HepG2 (cell line): Measurements from ENCODE around the gene MED10. TPM values are rescaled to one million over a fixed set of nuclear protein-coding genes. Genes with fewer than 3 reads are reported as not detected.

Experiments
- ATAC-seq: fragments of 200-7000 bp; cut with Tn5 transposase; 3 replicates; pipeline ENCODE4 v1.9.1; 2020; ENCODE audit warnings: mild to moderate bottlenecking, moderate library complexity
- BruUV-seq: library from RNA; stranded (reverse); fragments of 400-500 nt; replicated peaks from 2 replicates; lab custom pipeline; 2021; lab: Mats Ljungman, UMichigan
- CTCF ChIA-PET: fragments of 300-600 bp; formaldehyde crosslinking; extraction: SDS; loops from one replicate; lab custom pipeline; 2021; ENCODE audit warnings: low total read pairs, inconsistent platforms, low intra/inter-chr PET ratio; lab: Yijun Ruan, JAX
- POLR2A ChIA-PET: fragments of 350-600 bp; sonication (Branson Sonifier 250); formaldehyde crosslinking; loops from one replicate; lab custom pipeline; 2020; ENCODE audit warnings: antibody characterized with exemption, inconsistent platforms; lab: Yijun Ruan, JAX
- DNase-seq: peaks from one replicate; pipeline ENCODE4 v3.0.0-alpha.2; 2015; ENCODE audit warnings: low spot score
- FAIRE-seq: peaks from 3 replicates; lab custom pipeline; 2011; peaks lifted over from hg19 to GRCh38; lab: Jason Lieb, UNC
- H2AFZ ChIP-seq: one replicate; pipeline ENCODE4 v1.6.1; 2011; ENCODE audit warnings: low read length, inconsistent platforms
- H3K27ac ChIP-seq: fragments of 300-600 bp; 3 replicates; pipeline ENCODE4 v1.8.0; 2011; ENCODE audit warnings: mixed run types, mild to moderate bottlenecking, mixed read lengths, low read length, inconsistent platforms; ENCODE audit not compliant: insufficient read depth; ENCODE audit errors: extremely low read length
- H3K27me3 ChIP-seq, 2 experiments: fragments of 200-600 bp in 1 of 2; 2 replicates in 1 of 2; 3 replicates in 1 of 2; pipeline versions ENCODE4 v1.6.0 to v1.8.0; 2011; ENCODE audit warnings: low read length in 2 of 2, mild to moderate bottlenecking in 2 of 2, moderate library complexity in 2 of 2, inconsistent platforms in 1 of 2; ENCODE audit not compliant: insufficient read depth in 2 of 2, control insufficient read depth in 1 of 2
- H3K36me3 ChIP-seq, 2 experiments: fragments of 200-600 bp in 1 of 2; replicated peaks in 1 of 2; 2 replicates in 1 of 2; 3 replicates in 1 of 2; pipeline versions ENCODE4 v1.5.1 to v1.8.0; 2011; ENCODE audit warnings: low read length in 2 of 2, inconsistent platforms in 1 of 2; ENCODE audit not compliant: insufficient read depth in 2 of 2, control insufficient read depth in 1 of 2
- H3K4me1 ChIP-seq: 2 replicates; pipeline ENCODE4 v1.5.1; 2012; ENCODE audit warnings: low read length, inconsistent platforms; ENCODE audit not compliant: insufficient read depth
- H3K4me2 ChIP-seq: 2 replicates; pipeline ENCODE4 v1.6.0; 2011; ENCODE audit warnings: low read depth, low read length, inconsistent platforms
- H3K4me3 ChIP-seq, 3 experiments: fragments of 200-600 bp in 1 of 3; sonication (generic), shearing (Covaris generic) in 1 of 3; replicated peaks in 1 of 3; 2 replicates each; pipeline ENCODE4 v1.5.1; 2011 to 2016; ENCODE audit warnings: low read length in 3 of 3, inconsistent platforms in 2 of 3, low read depth in 2 of 3, mild to moderate bottlenecking in 2 of 3, control low read depth in 1 of 3, mixed read lengths in 1 of 3; ENCODE audit not compliant: insufficient read depth in 1 of 3
- H3K79me2 ChIP-seq: one replicate; pipeline ENCODE4 v1.6.1; 2011; ENCODE audit warnings: low read length, inconsistent platforms; ENCODE audit not compliant: insufficient read depth
- H3K9ac ChIP-seq: 2 replicates; pipeline ENCODE4 v1.6.0; 2011; ENCODE audit warnings: mild to moderate bottlenecking, low read depth, low read length, inconsistent platforms; ENCODE audit not compliant: insufficient read depth
- H3K9me3 ChIP-seq: 2 replicates; pipeline ENCODE4 v1.5.1; 2012; ENCODE audit warnings: mild to moderate bottlenecking, low read length
- H4K20me1 ChIP-seq: 2 replicates; pipeline ENCODE4 v1.6.0; 2011; ENCODE audit warnings: inconsistent platforms, mild to moderate bottlenecking, low read length, moderate library complexity; ENCODE audit not compliant: insufficient read depth
- NFIB ChIP-seq: sonication (generic); formaldehyde crosslinking; IDR thresholded peaks from 2 replicates; pipeline ENCODE4 v1.9.0; 2021; ENCODE audit warnings: missing genetic modification reagents, mild to moderate bottlenecking, borderline replicate concordance
- PAWR ChIP-seq: sonication (generic); formaldehyde crosslinking; IDR thresholded peaks from 2 replicates; pipeline ENCODE4 v1.4.0; 2020; ENCODE audit warnings: missing genetic modification reagents, mild to moderate bottlenecking, borderline replicate concordance
- PCBP2 ChIP-seq: fragments of 200-400 bp; formaldehyde crosslinking; optimal IDR thresholded peaks from 2 replicates; pipeline ENCODE3; 2018; ENCODE audit warnings: low read length, low read depth; ENCODE audit not compliant: poor library complexity, severe bottlenecking
- TOE1 ChIP-seq: sonication (generic); formaldehyde crosslinking; IDR thresholded peaks from 2 replicates; pipeline ENCODE4 v1.4.0; 2020; ENCODE audit warnings: mild to moderate bottlenecking, missing genetic modification reagents
- ZNF513 ChIP-seq: sonication (generic); formaldehyde crosslinking; conservative IDR thresholded peaks from 2 replicates; pipeline ENCODE4 v1.5.0; 2020; ENCODE audit warnings: missing genetic modification reagents
- ZNF766 ChIP-seq: sonication (generic); formaldehyde crosslinking; IDR thresholded peaks from 2 replicates; pipeline ENCODE4 v1.5.0; 2020; ENCODE audit warnings: missing genetic modification reagents, borderline replicate concordance
- ZNF777 ChIP-seq: sonication (generic); formaldehyde crosslinking; IDR thresholded peaks from 2 replicates; pipeline ENCODE4 v1.4.0; 2020; ENCODE audit warnings: missing genetic modification reagents
- WGBS: methylation state at CpG from one replicate; pipeline ENCODE4 v1.1.6; 2017; ENCODE audit warnings: low lambda C conversion rate; 5-methylcytosine and 5-hydroxymethylcytosine counted together
- in situ Hi-C: cut with HindIII; loops from 2 replicates; pipeline ENCODE4 v1.10.0; 2017; ENCODE audit warnings: low pct_unique_long_range_greater_than_20kb; ENCODE audit not compliant: extremely low pct_ligation_motif_present
- intact Hi-C: fragments of 100-400 bp; cut with micrococcal nuclease; formaldehyde crosslinking; loops from one replicate; pipeline ENCODE4 v1.10.0; 2022; ENCODE audit not compliant: unreplicated experiment
- polyA plus RNA-seq, 8 experiments: library from polyadenylated mRNA; depleted of rRNA in 3 of 8; stranded (reverse) in 7 of 8; unstranded in 1 of 8; fragments of >200 nt; fragmentation: Illumina TruSeq in 4 of 8; extraction: Trizol in 4 of 8; gene quantifications; 2 replicates each; pipeline versions ENCODE4 v1.2.1 to v1.2.3, GENCODE V29; 2011 to 2016; ENCODE audit warnings: low read depth in 4 of 8, missing spikeins in 1 of 8, mixed read lengths in 1 of 8; ENCODE audit not compliant: insufficient read depth in 1 of 8
- total RNA-seq, 5 experiments: library from RNA; depleted of rRNA; stranded (reverse); fragments of >200 nt; fragmentation: Illumina TruSeq; extraction: Trizol; gene quantifications; 2 replicates each; pipeline ENCODE4 v1.2.3, GENCODE V29; 2016; ENCODE audit warnings: low read depth in 1 of 5

MED10 gene
- total and polyA plus RNA-seq, 2 of the 13 experiments (the other 11 are each of a cell fraction or from before 2014, with no cell fraction given): 11.2 to 23.7 TPM

GRCh38 chr5:6373081-6373846, 5.1 kb downstream of the MED10 start:
- Histone ChIP-seq H4K20me1 (peaks cover 3% of the 10 kb centered on the region; the same call in 1 of the 2 replicates), H2AFZ (no peak overlapping the region), H3K4me3 (no peak overlapping the region), H3K36me3 (peaks cover 21 to 63% of the 10 kb centered on the region in 2 experiments), H3K9me3 (no peaks in the 10 kb centered on the region), H3K27me3 (no peaks in the 10 kb centered on the region; a peak in 1 of 5 replicates), H3K27ac (no peak overlapping the region), H3K79me2 (peaks cover 23% of the 10 kb centered on the region), H3K4me2 (no peak overlapping the region), H3K4me1 (peaks cover 18% of the 10 kb centered on the region), H3K9ac (no peak overlapping the region)
- in situ Hi-C loops (no loop called here), intact Hi-C loops (no loop called here)
- POLR2A ChIA-PET: no interaction called here
- FAIRE-seq: no peak
- ATAC-seq: no peak
- no TSS peak for BruUV-seq
- CTCF ChIA-PET: no interaction called here
- whole genome bisulfite sequencing: 98% methylated on average over 16 of the region's 17 CpGs
- TF ChIP-seq ZNF513 (CRISPR knock-in tag) (no peak), NFIB (CRISPR knock-in tag) (no peak), ZNF766 (no peak), PCBP2 (no peak), ZNF777 (CRISPR knock-in tag) (no peak), TOE1 (CRISPR knock-in tag) (no peak), PAWR (no peak)
- no peak for DNase-seq
